Activated naive CD8-positive, alpha-beta T cell (primary cell): ENCODE data around the gene ZNF300.

ENCODE experiments used
- H3K27ac Mint-ChIP-seq: one replicate; pipeline ENCODE4 v1.8.0; 2021; ENCODE audit warnings: mixed read lengths
- H3K27me3 Mint-ChIP-seq: one replicate; pipeline ENCODE4 v1.8.0; 2021; ENCODE audit warnings: mixed read lengths
- H3K36me3 Mint-ChIP-seq: one replicate; pipeline ENCODE4 v1.8.0; 2021; ENCODE audit warnings: mixed read lengths
- H3K4me1 Mint-ChIP-seq: one replicate; pipeline ENCODE4 v1.8.0; 2021; ENCODE audit warnings: low read depth, mixed read lengths
- H3K4me3 Mint-ChIP-seq: one replicate; pipeline ENCODE4 v1.8.0; 2021; ENCODE audit warnings: mild to moderate bottlenecking, mixed read lengths
- H3K9me3 Mint-ChIP-seq: one replicate; pipeline ENCODE4 v1.8.0; 2021; ENCODE audit warnings: low read depth, mixed read lengths

Gene ZNF300

GRCh38 chr5:150904479-150905311 lies at the start of gene ZNF300:
Gene ZNF300 (minus strand): TSS chr5:150904980. CDS start chr5:150903155, 1,825 bp downstream.
- peaks cover 35% of the 10 kb centered on the region for H3K36me3 Mint-ChIP-seq
- peaks cover 4% of the 10 kb centered on the region for H3K4me1 Mint-ChIP-seq
- H3K27me3 Mint-ChIP-seq = peaks cover 12% of the 10 kb centered on the region
- H3K27ac Mint-ChIP-seq = peak within 1 kb of the TSS; percentile 95
- peaks cover 34% of the 10 kb centered on the region for H3K9me3 Mint-ChIP-seq
- H3K4me3 Mint-ChIP-seq = peak within 1 kb of the TSS; percentile 93

GRCh38 chr5:150948539-150948938 lies 43.8 kb upstream of the ZNF300 start:
- peaks cover 20% of the 10 kb centered on the region for H3K27me3 Mint-ChIP-seq
- H3K36me3 Mint-ChIP-seq = peaks cover 39% of the 10 kb centered on the region
- H3K27ac Mint-ChIP-seq = no peak overlapping the region
- no peaks in the 10 kb centered on the region for H3K4me1 Mint-ChIP-seq
- peaks cover 76% of the 10 kb centered on the region for H3K9me3 Mint-ChIP-seq
- H3K4me3 Mint-ChIP-seq = no peak overlapping the region

- Mint-ChIP-seq H3K36me3 (peaks cover 25% of the 10 kb centered on the region), H3K27me3 (peaks cover 23% of the 10 kb centered on the region), H3K9me3 (peaks cover 73% of the 10 kb centered on the region), H3K4me3 (no peak overlapping the region), H3K27ac (no peak overlapping the region), H3K4me1 (no peaks in the 10 kb centered on the region)
These were observed 41.6 kb upstream of the ZNF300 start for GRCh38 chr5:150946351-150946905.

- no peaks in the 10 kb centered on the region for H3K4me1 Mint-ChIP-seq
- peaks cover 23% of the 10 kb centered on the region for H3K36me3 Mint-ChIP-seq
- no peak overlapping the region for H3K4me3 Mint-ChIP-seq
- H3K9me3 Mint-ChIP-seq = peaks cover 72% of the 10 kb centered on the region
- H3K27me3 Mint-ChIP-seq = peaks cover 23% of the 10 kb centered on the region
- H3K27ac Mint-ChIP-seq = no peak overlapping the region
These were observed 41.2 kb upstream of the ZNF300 start for GRCh38 chr5:150945947-150946346.

GRCh38 chr5:150945486-150945885 lies 40.7 kb upstream of the ZNF300 start:
- peaks cover 18% of the 10 kb centered on the region for H3K36me3 Mint-ChIP-seq
- no peak overlapping the region for H3K4me3 Mint-ChIP-seq
- H3K9me3 Mint-ChIP-seq = peaks cover 71% of the 10 kb centered on the region
- H3K27me3 Mint-ChIP-seq = peaks cover 23% of the 10 kb centered on the region
- no peak overlapping the region for H3K27ac Mint-ChIP-seq
- no peaks in the 10 kb centered on the region for H3K4me1 Mint-ChIP-seq

- no peak overlapping the region for H3K27ac Mint-ChIP-seq
- peaks cover 49% of the 10 kb centered on the region for H3K9me3 Mint-ChIP-seq
- no peak overlapping the region for H3K4me3 Mint-ChIP-seq
- H3K27me3 Mint-ChIP-seq = no peaks in the 10 kb centered on the region
- peaks cover 31% of the 10 kb centered on the region for H3K36me3 Mint-ChIP-seq
- H3K4me1 Mint-ChIP-seq = no peaks in the 10 kb centered on the region
These were observed 26.7 kb upstream of the ZNF300 start for GRCh38 chr5:150931368-150931965.

GRCh38 chr5:150918613-150919012 lies 13.8 kb upstream of the ZNF300 start:
- peaks cover 57% of the 10 kb centered on the region for H3K9me3 Mint-ChIP-seq
- H3K36me3 Mint-ChIP-seq = peaks cover 9% of the 10 kb centered on the region
- peaks cover 16% of the 10 kb centered on the region for H3K27me3 Mint-ChIP-seq
- no peak overlapping the region for H3K4me3 Mint-ChIP-seq
- no peaks in the 10 kb centered on the region for H3K4me1 Mint-ChIP-seq
- no peak overlapping the region for H3K27ac Mint-ChIP-seq

- H3K4me1 Mint-ChIP-seq = no peaks in the 10 kb centered on the region
- no peak overlapping the region for H3K4me3 Mint-ChIP-seq
- H3K27ac Mint-ChIP-seq = no peak overlapping the region
- peaks cover 10% of the 10 kb centered on the region for H3K36me3 Mint-ChIP-seq
- peaks cover 42% of the 10 kb centered on the region for H3K9me3 Mint-ChIP-seq
- peaks cover 3% of the 10 kb centered on the region for H3K27me3 Mint-ChIP-seq
These were observed 7.6 kb upstream of the ZNF300 start for GRCh38 chr5:150912312-150912814.

GRCh38 chr5:150905312-150905683 lies 518 bp upstream of the ZNF300 start:
- Mint-ChIP-seq H3K27ac (peak overlapping the region; percentile 95), H3K9me3 (peaks cover 29% of the 10 kb centered on the region), H3K4me1 (peaks cover 4% of the 10 kb centered on the region), H3K27me3 (peaks cover 12% of the 10 kb centered on the region), H3K36me3 (peaks cover 29% of the 10 kb centered on the region), H3K4me3 (peak overlapping the region; percentile 93)

- peaks cover 9% of the 10 kb centered on the region for H3K27me3 Mint-ChIP-seq
- H3K4me3 Mint-ChIP-seq = no peak overlapping the region
- no peak overlapping the region for H3K27ac Mint-ChIP-seq
- peaks cover 58% of the 10 kb centered on the region for H3K36me3 Mint-ChIP-seq
- H3K9me3 Mint-ChIP-seq = peaks cover 56% of the 10 kb centered on the region
- H3K4me1 Mint-ChIP-seq = peaks cover 4% of the 10 kb centered on the region
These were observed 3.3 kb downstream of the ZNF300 start for GRCh38 chr5:150901446-150901845.

- Mint-ChIP-seq H3K4me1 (no peaks in the 10 kb centered on the region), H3K36me3 (peaks cover 49% of the 10 kb centered on the region), H3K27ac (no peak overlapping the region)
These were observed 9.1 kb downstream of the ZNF300 start for GRCh38 chr5:150895431-150896428.

GRCh38 chr5:150879358-150879757 lies 25.4 kb downstream of the ZNF300 start:
- no peaks in the 10 kb centered on the region for H3K27me3 Mint-ChIP-seq
- peaks cover 20% of the 10 kb centered on the region for H3K9me3 Mint-ChIP-seq

More at GRCh38 chr5:150895431-150896428, 9.1 kb downstream of the ZNF300 start:
- Mint-ChIP-seq H3K9me3 (peaks cover 66% of the 10 kb centered on the region), H3K4me3 (no peak overlapping the region), H3K27me3 (no peaks in the 10 kb centered on the region)

GRCh38 chr5:150862070-150862469 lies 42.7 kb downstream of the ZNF300 start:
- Mint-ChIP-seq H3K27me3 (no peaks in the 10 kb centered on the region), H3K27ac (no peak overlapping the region), H3K4me1 (no peaks in the 10 kb centered on the region), H3K4me3 (no peak overlapping the region), H3K36me3 (peaks cover 27% of the 10 kb centered on the region), H3K9me3 (peaks cover 16% of the 10 kb centered on the region)

More at GRCh38 chr5:150879358-150879757, 25.4 kb downstream of the ZNF300 start:
- H3K36me3 Mint-ChIP-seq = peaks cover 23% of the 10 kb centered on the region
- no peaks in the 10 kb centered on the region for H3K4me1 Mint-ChIP-seq
- no peak overlapping the region for H3K4me3 Mint-ChIP-seq
- H3K27ac Mint-ChIP-seq = no peak overlapping the region

- Mint-ChIP-seq H3K27me3 (no peaks in the 10 kb centered on the region), H3K27ac (no peak overlapping the region), H3K36me3 (peaks cover 27% of the 10 kb centered on the region), H3K9me3 (peaks cover 11% of the 10 kb centered on the region), H3K4me1 (no peaks in the 10 kb centered on the region), H3K4me3 (no peak overlapping the region)
These were observed 44.4 kb downstream of the ZNF300 start for GRCh38 chr5:150860246-150860821.
